ENCODE results near the gene PBX2. TPM values are rescaled to one million over a fixed set of nuclear protein-coding genes. Genes with fewer than 3 reads are reported as not detected.
A peak's percentile ranks its signal among the peaks of the same experiment; 100 is the strongest.
"Not testable (repeated sequence)": the region's sequence is repeated elsewhere in the genome, so short reads cannot be mapped to it uniquely, and the experiment has no call there.

The PBX2 gene
- total RNA-seq, 4 donors from 2014 or later, result 51.0 to 84.7 (median 63.8) TPM

DNA sequence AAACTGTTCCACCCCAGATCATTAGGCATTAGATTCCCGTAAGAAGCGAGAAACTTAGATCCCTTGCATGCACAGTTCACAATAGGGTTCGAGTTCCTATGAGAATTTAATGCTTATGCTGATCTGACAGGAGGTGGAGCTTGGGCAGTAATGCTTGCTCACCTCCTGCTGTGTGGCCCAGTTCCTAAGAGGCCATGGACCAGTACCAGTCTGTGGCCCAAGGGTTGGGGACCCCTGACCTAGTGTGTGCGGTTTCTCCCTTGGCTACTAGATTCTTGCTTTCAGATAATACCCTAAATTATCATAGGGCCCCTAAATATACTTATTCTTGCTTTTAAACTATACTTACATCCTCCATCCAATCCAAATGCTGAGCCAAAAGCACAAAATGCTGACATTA lies 4.4 kb upstream of the PBX2 start:
- Histone ChIP-seq H3K4me1 (peaks cover 54% of the 10 kb centered on the region), H3K27me3 (no peaks in the 10 kb centered on the region), H3K36me3 (no peaks in the 10 kb centered on the region), H3K4me3 (no peak overlapping the region), H3K9me3 (no peaks in the 10 kb centered on the region), H3K27ac (peak overlapping the region; percentile 99)
- no peak for TF ChIP-seq POLR2AphosphoS5 (IDR thresholded peaks at IDR 0.05)
- TF ChIP-seq, protein P1, sequence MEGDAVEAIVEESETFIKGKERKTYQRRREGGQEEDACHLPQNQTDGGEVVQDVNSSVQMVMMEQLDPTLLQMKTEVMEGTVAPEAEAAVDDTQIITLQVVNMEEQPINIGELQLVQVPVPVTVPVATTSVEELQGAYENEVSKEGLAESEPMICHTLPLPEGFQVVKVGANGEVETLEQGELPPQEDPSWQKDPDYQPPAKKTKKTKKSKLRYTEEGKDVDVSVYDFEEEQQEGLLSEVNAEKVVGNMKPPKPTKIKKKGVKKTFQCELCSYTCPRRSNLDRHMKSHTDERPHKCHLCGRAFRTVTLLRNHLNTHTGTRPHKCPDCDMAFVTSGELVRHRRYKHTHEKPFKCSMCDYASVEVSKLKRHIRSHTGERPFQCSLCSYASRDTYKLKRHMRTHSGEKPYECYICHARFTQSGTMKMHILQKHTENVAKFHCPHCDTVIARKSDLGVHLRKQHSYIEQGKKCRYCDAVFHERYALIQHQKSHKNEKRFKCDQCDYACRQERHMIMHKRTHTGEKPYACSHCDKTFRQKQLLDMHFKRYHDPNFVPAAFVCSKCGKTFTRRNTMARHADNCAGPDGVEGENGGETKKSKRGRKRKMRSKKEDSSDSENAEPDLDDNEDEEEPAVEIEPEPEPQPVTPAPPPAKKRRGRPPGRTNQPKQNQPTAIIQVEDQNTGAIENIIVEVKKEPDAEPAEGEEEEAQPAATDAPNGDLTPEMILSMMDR (IDR thresholded peaks at IDR 0.05), result no peak
- no peak for TF ChIP-seq EP300 (IDR thresholded peaks at IDR 0.05)
- no peak for TF ChIP-seq POLR2A (IDR thresholded peaks at IDR 0.05)
- WGBS, result 89% methylated on average over 4 of the region's 4 CpGs
- no peak for DNase-seq (ENCODE audit: low spot score in 2 of 2)

DNA sequence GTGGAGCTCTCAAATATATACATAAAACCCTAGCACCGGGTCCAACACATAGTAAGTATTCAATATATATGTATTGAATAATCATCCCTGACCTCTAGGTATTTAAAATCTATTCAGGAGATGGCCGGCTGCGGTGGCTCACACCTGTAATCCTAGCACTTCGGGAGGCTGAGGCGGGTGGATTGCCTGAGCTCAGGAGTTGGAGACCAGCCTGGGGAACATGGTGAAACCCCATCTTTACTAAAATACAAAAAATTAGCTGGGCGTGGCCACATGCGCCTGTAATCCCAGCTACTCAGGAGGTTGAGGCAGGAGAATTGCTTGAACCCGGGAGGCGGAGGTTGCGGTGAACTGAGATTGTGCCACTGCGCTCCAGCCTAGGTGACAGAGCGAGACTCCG lies 3.1 kb upstream of the PBX2 start:
- peak overlapping the region; percentile 61 for H3K4me3 ChIP-seq
- not testable (repeated sequence) for H3K27me3 ChIP-seq; H3K9me3 ChIP-seq; H3K36me3 ChIP-seq; DNase-seq (ENCODE audit: low spot score in 2 of 2)
- H3K4me1 ChIP-seq, result peaks cover 66% of the 10 kb centered on the region
- H3K27ac ChIP-seq, result peak overlapping the region; percentile 89
- 73% methylated on average over 13 of the region's 13 CpGs for WGBS

DNA sequence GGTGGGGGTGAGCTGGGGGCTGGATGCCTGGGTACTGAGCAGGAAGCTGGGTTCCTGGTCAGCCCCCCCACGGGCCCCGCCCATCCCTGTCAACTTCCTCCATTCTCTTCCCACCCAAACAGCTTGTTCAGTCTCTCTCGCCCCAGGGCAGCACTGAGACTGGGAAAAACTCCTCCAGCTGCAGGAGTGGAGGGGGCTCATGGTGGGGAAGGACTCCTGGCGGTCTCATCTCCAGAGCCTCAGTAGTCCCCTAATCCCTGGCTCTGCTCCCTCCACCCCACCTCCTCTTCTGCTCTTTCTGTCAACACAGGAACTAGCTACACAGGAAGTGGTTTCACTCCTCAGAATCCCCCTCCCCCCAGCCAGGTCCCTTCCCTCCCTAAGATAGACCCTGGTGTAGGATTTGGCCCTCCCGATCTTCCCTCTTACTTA lies 2.6 kb upstream of the PBX2 start, which contains the start of gene GPSM3:
Gene GPSM3 (minus strand): TSS at position 36 of the 432 bp plus-strand sequence. CDS start 130 bp downstream, outside the sequence.
- WGBS, result 39% methylated on average over 5 of the region's 5 CpGs
- TF ChIP-seq POLR2AphosphoS5 (IDR thresholded peaks at IDR 0.05) (no peak), POLR2A (IDR thresholded peaks at IDR 0.05) (no peak), EP300 (IDR thresholded peaks at IDR 0.05) (no peak)
- TF ChIP-seq, protein P1 (IDR thresholded peaks at IDR 0.05), result no peak
- Histone ChIP-seq H3K4me3 (peak within 1 kb of the TSS; percentile 61), H3K36me3 (peaks cover 5% of the 10 kb centered on the region), H3K27me3 (no peaks in the 10 kb centered on the region), H3K9me3 (no peaks in the 10 kb centered on the region), H3K4me1 (peaks cover 71% of the 10 kb centered on the region), H3K27ac (peak within 1 kb of the TSS; percentile 89)
- no peak for DNase-seq (ENCODE audit: low spot score in 2 of 2)

DNA sequence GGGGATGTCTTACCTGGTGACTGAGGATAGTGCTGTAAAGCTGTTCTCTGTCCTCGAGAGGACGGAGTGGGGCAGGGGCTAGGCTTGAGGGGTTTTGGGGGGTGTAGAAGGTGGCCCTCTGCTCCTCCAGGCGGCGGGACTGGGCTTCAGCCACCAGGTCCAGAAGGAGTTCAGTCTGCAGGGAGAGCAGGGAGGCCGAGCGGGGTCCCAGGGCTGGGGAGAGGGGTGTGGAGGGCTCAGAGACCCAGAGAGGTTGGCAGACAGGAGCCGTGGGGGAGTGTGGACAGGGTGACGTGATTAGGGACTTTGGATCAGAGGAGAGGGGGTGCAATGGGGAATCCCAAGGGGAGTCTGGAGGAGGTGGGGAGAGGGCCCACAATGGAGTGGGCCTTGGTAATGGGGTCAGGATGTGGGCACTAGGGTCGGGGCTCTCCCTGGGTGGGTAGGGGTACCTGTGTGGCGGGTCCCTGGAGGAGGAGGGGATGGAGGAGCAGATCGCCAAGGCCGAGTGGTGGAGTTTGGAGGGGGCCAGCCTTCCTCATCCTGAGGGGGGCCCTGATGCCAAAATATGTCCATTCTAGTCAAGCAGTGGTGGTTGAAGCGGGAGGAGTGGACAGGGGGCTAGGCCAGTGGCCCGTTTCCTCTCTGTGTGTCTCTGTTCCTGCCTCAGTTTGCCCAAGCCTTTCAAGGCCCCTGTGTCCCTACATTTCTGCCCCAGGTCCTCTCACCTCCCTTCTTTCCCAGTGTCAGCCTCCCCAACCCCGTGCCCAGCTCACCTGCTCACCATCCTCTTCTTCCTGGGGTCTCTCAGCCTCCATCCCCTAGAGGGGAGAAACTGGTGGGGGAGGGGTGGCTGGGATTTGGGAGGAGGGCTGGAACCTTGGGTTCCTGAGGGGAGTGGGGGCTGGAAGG lies 1.9 kb upstream of the PBX2 start:
- peaks cover 72% of the 10 kb centered on the region for H3K4me1 ChIP-seq
- H3K4me3 ChIP-seq, result peak overlapping the region; percentile 61
- H3K9me3 ChIP-seq, result no peaks in the 10 kb centered on the region
- peak in 1 of 2 donors; percentile 67 for DNase-seq (ENCODE audit: low spot score in 2 of 2)
- H3K36me3 ChIP-seq, result peaks cover 12% of the 10 kb centered on the region
- peak overlapping the region; percentile 89 for H3K27ac ChIP-seq
- TF ChIP-seq EP300 (IDR thresholded peaks at IDR 0.05), result no peak
- TF ChIP-seq POLR2AphosphoS5 (IDR thresholded peaks at IDR 0.05), result no peak
- TF ChIP-seq, protein P1 (IDR thresholded peaks at IDR 0.05), result no peak
- TF ChIP-seq POLR2A (IDR thresholded peaks at IDR 0.05), result no peak
- H3K27me3 ChIP-seq, result no peaks in the 10 kb centered on the region
- 70% methylated on average over 15 of the region's 15 CpGs for WGBS

DNA sequence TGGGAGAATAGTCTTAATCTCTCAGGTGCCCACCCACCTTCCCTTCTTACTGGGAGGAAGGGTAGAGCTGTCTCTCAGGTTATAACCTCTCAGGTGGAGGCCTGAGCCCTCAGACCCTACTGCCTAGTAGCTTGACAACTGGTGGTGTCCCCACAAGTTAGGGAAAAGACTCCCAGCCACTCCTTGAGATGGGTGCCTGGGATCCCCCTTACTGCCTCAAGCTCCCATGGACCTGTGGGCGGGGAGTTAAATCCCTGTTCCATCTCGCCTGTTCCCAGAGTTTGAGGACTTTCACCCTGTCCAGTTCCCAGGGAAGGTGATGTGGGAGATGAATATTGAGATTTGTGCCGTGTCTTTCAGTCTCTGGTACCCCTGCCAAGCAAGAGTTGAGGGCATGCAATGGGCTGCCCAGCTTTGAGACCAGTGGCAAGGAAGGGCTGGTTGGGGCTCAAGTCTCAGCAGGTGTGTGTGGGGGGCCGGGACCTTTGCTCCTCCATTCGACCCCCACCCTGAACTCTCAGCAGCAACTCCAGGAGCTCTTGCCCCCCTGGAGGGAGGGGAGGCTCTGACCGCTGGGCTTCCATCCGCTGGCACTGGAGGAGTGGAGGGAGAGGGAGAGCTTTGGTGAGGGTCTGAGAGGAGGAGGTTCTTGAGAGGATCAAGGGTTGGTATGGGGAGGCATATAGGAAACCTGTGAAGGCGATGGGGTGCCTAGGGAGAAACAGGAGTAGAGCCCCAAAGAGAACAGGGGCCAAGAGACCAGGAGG lies 1.1 kb upstream of the PBX2 start:
- 96% methylated on average over 5 of the region's 8 CpGs for WGBS
- H3K4me1 ChIP-seq, result peaks cover 74% of the 10 kb centered on the region
- H3K27me3 ChIP-seq, result no peaks in the 10 kb centered on the region
- H3K36me3 ChIP-seq, result peaks cover 21% of the 10 kb centered on the region
- DNase-seq (ENCODE audit: low spot score in 2 of 2), result no peak
- TF ChIP-seq EP300 (IDR thresholded peaks at IDR 0.05) (no peak), POLR2AphosphoS5 (IDR thresholded peaks at IDR 0.05) (no peak), POLR2A (IDR thresholded peaks at IDR 0.05) (no peak)
- TF ChIP-seq, protein P1 (IDR thresholded peaks at IDR 0.05), result no peak
- H3K9me3 ChIP-seq, result no peaks in the 10 kb centered on the region
- H3K27ac ChIP-seq, result peak overlapping the region; percentile 89
- H3K4me3 ChIP-seq, result peak overlapping the region; percentile 61
